Measurements from ENCODE around the gene PARD6G.

PARD6G gene

GRCh38 chr18:80246445-80247392, 595 bp downstream of the PARD6G start:
- H3K4me3 ChIP-seq (ENCODE audit: low read depth, low read length), result peak overlapping the region; percentile 65
- TF ChIP-seq CTCF (IDR thresholded peaks at IDR 0.05; ENCODE audit: low read depth, low read length), result no peak

GRCh38 chr18:80245781-80246444, 1.4 kb downstream of the PARD6G start:
- no peak for TF ChIP-seq CTCF (IDR thresholded peaks at IDR 0.05; ENCODE audit: low read depth, low read length)
- peak overlapping the region; percentile 24 for H3K4me3 ChIP-seq (ENCODE audit: low read depth, low read length)

- TF ChIP-seq CTCF (IDR thresholded peaks at IDR 0.05; ENCODE audit: low read depth, low read length), result no peak
- H3K4me3 ChIP-seq (ENCODE audit: low read depth, low read length), result no peak overlapping the region
These were observed 2.2 kb downstream of the PARD6G start for GRCh38 chr18:80244956-80245730.

- TF ChIP-seq CTCF (IDR thresholded peaks at IDR 0.05; ENCODE audit: low read depth, low read length), result no peak
- H3K4me3 ChIP-seq (ENCODE audit: low read depth, low read length), result no peak overlapping the region
These were observed 3.1 kb downstream of the PARD6G start for GRCh38 chr18:80244167-80244566.

- no peak overlapping the region for H3K4me3 ChIP-seq (ENCODE audit: low read depth, low read length)
- no peak for TF ChIP-seq CTCF (IDR thresholded peaks at IDR 0.05; ENCODE audit: low read depth, low read length)
These were observed 4.1 kb downstream of the PARD6G start for GRCh38 chr18:80243204-80243603.

GRCh38 chr18:80241919-80242777, 5.2 kb downstream of the PARD6G start:
- TF ChIP-seq CTCF (IDR thresholded peaks at IDR 0.05; ENCODE audit: low read depth, low read length), result no peak
- no peak overlapping the region for H3K4me3 ChIP-seq (ENCODE audit: low read depth, low read length)
